ENCODE measurements around the gene EED. TPM values are rescaled to one million over a fixed set of nuclear protein-coding genes. Genes with fewer than 3 reads are reported as not detected.
A peak's percentile ranks its signal among the peaks of the same experiment; 100 is the strongest.
"Not testable (repeated sequence)": the region's sequence is repeated elsewhere in the genome, so short reads cannot be mapped to it uniquely, and the experiment has no call there.

EED gene
- total RNA-seq, 1 donor from 2014 or later: 24.9 TPM

- peak in 1 of 2 donors; percentile 61 for DNase-seq (ENCODE audit: low spot score in 2 of 2)
- no peak for FAIRE-seq
Measured at GRCh38 chr11:86218125-86219084, 26.1 kb upstream of the EED start.

- FAIRE-seq: no peak
- no peak for DNase-seq (ENCODE audit: low spot score in 2 of 2)
Measured at GRCh38 chr11:86219311-86220193, 25.0 kb upstream of the EED start.

GRCh38 chr11:86220653-86221052 lies 23.9 kb upstream of the EED start:
- DNase-seq (ENCODE audit: low spot score in 2 of 2) (no peak), FAIRE-seq (no peak)

- DNase-seq (ENCODE audit: low spot score in 2 of 2): no peak
- FAIRE-seq: no peak
Measured at GRCh38 chr11:86222081-86222480, 22.5 kb upstream of the EED start.

GRCh38 chr11:86224575-86224974 lies 20.0 kb upstream of the EED start:
- FAIRE-seq; DNase-seq (ENCODE audit: low spot score in 2 of 2): not testable (repeated sequence)

GRCh38 chr11:86225344-86225743 lies 19.2 kb upstream of the EED start:
- DNase-seq (ENCODE audit: low spot score in 2 of 2); FAIRE-seq: not testable (repeated sequence)

- FAIRE-seq: no peak
- no peak for DNase-seq (ENCODE audit: low spot score in 2 of 2)
Measured at GRCh38 chr11:86228269-86229038, 16.1 kb upstream of the EED start.

- not testable (repeated sequence) for DNase-seq (ENCODE audit: low spot score in 2 of 2); FAIRE-seq
Measured at GRCh38 chr11:86229039-86229330, 15.6 kb upstream of the EED start.

GRCh38 chr11:86230179-86230804 lies 14.3 kb upstream of the EED start:
- DNase-seq (ENCODE audit: low spot score in 2 of 2) (no peak), FAIRE-seq (no peak)

- DNase-seq (ENCODE audit: low spot score in 2 of 2) (no peak), FAIRE-seq (no peak)
Measured at GRCh38 chr11:86230921-86231434, 13.6 kb upstream of the EED start.

- FAIRE-seq: no peak
- DNase-seq (ENCODE audit: low spot score in 2 of 2): no peak
Measured at GRCh38 chr11:86232556-86232955, 12.0 kb upstream of the EED start.

GRCh38 chr11:86234831-86235461 lies 9.6 kb upstream of the EED start:
- no peak for FAIRE-seq
- DNase-seq (ENCODE audit: low spot score in 2 of 2): no peak

- no peak for FAIRE-seq
Measured at GRCh38 chr11:86237267-86237804, 7.2 kb upstream of the EED start.

GRCh38 chr11:86240164-86240563 lies 4.4 kb upstream of the EED start:
- FAIRE-seq (no peak), DNase-seq (ENCODE audit: low spot score in 2 of 2) (no peak)

More at GRCh38 chr11:86237267-86237804, 7.2 kb upstream of the EED start:
- no peak for DNase-seq (ENCODE audit: low spot score in 2 of 2)

- DNase-seq (ENCODE audit: low spot score in 2 of 2) (no peak), FAIRE-seq (no peak)
Measured at GRCh38 chr11:86241956-86242535, 2.5 kb upstream of the EED start.

GRCh38 chr11:86243396-86243795 lies 1.2 kb upstream of the EED start:
- FAIRE-seq: no peak

GRCh38 chr11:86244063-86244521 lies 461 bp upstream of the EED start:
- FAIRE-seq (no peak), DNase-seq (ENCODE audit: low spot score in 2 of 2) (peak; percentile 70 to 77)

More at GRCh38 chr11:86243396-86243795, 1.2 kb upstream of the EED start:
- DNase-seq (ENCODE audit: low spot score in 2 of 2): no peak
